Prostate gland (tissue), 2 donors: ENCODE data around the gene TMED4. TPM values are rescaled to one million over a fixed set of nuclear protein-coding genes. Genes with fewer than 3 reads are reported as not detected.

ENCODE experiments used
- DNase-seq: peaks from one replicate; pipeline ENCODE4 v3.0.0-alpha.2; 2019; ENCODE audit warnings: low spot score
- H3K27ac ChIP-seq, 2 donors: fragments of 200-600 bp; sonication (generic); 2 replicates each; pipeline ENCODE4 v1.5.1; 2017 to 2019
- H3K27me3 ChIP-seq: fragments of 200-600 bp; sonication (generic); replicated peaks from 2 replicates; pipeline ENCODE4 v1.5.1; 2019; ENCODE audit not compliant: insufficient read depth
- H3K36me3 ChIP-seq, 2 donors: fragments of 200-600 bp; sonication (generic); 1 replicate in 1 of 2; 2 replicates in 1 of 2; pipeline versions ENCODE4 v1.5.1 to v1.8.1; 2017 to 2019
- H3K4me1 ChIP-seq: fragments of 200-600 bp; sonication (generic); replicated peaks from 2 replicates; pipeline ENCODE4 v1.5.1; 2019
- H3K4me3 ChIP-seq, 2 donors: fragments of 200-600 bp; sonication (generic); 2 replicates each; pipeline ENCODE4 v1.5.1; 2017 to 2019
- H3K9me3 ChIP-seq: fragments of 200-600 bp; sonication (generic); 2 replicates; pipeline ENCODE4 v1.5.1; 2017
- CTCF ChIP-seq, 4 experiments: fragments of 200-600 bp in 2 of 4; fragments of 450-650 bp in 2 of 4; sonication (generic) in 2 of 4; IDR thresholded peaks; 1 replicate in 3 of 4; 2 replicates in 1 of 4; pipeline ENCODE4 v1.5.1; 2016 to 2019; ENCODE audit warnings: antibody characterized with exemption in 4 of 4, mild to moderate bottlenecking in 2 of 4, moderate library complexity in 2 of 4
- POLR2A ChIP-seq: fragments of 450-650 bp; IDR thresholded peaks from one replicate; pipeline ENCODE4 v1.6.1; 2016; ENCODE audit warnings: antibody characterized with exemption, mild to moderate bottlenecking
- POLR2AphosphoS5 ChIP-seq: sonication (generic); formaldehyde crosslinking; IDR thresholded peaks from one replicate; pipeline ENCODE4 v1.6.1; 2017; ENCODE audit warnings: antibody characterized with exemption
- WGBS: methylation state at CpG from one replicate; pipeline ENCODE4 v1.1.5; 2018; 5-methylcytosine and 5-hydroxymethylcytosine counted together
- intact Hi-C: fragments of 100-400 bp; cut with DNase I; formaldehyde crosslinking; loops from one replicate; pipeline ENCODE4 v1.14.2; 2022
- total RNA-seq, 2 donors: library from RNA; depleted of rRNA; stranded (reverse); fragments of >200 nt; gene quantifications; one replicate each; pipeline ENCODE4 v1.1.0, GENCODE V29; 2016

The TMED4 gene
- total RNA-seq, 2 donors from 2014 or later, result 227 to 243 TPM

GRCh38 chr7:44540592-44541027 is 41.4 kb downstream of the TMED4 start:
- TF ChIP-seq POLR2AphosphoS5 (no peak), POLR2A (no peak), CTCF (IDR thresholded peaks at IDR 0.05) (no peak)
- no peak overlapping the region for H3K4me3 ChIP-seq
- no peaks in the 10 kb centered on the region for H3K9me3 ChIP-seq
- H3K36me3 ChIP-seq, result no peaks in the 10 kb centered on the region
- H3K27ac ChIP-seq, result no peak overlapping the region
- DNase-seq, result no peak
- intact Hi-C loops, result no loop called here
- H3K27me3 ChIP-seq, result no peaks in the 10 kb centered on the region
- 95% methylated on average over 5 of the region's 5 CpGs for WGBS
- no peaks in the 10 kb centered on the region for H3K4me1 ChIP-seq

- Histone ChIP-seq H3K27me3 (no peaks in the 10 kb centered on the region), H3K27ac (no peak overlapping the region), H3K9me3 (no peaks in the 10 kb centered on the region), H3K4me1 (no peaks in the 10 kb centered on the region), H3K4me3 (no peak overlapping the region), H3K36me3 (no peaks in the 10 kb centered on the region)
- TF ChIP-seq CTCF (IDR thresholded peaks at IDR 0.05) (no peak), POLR2AphosphoS5 (no peak), POLR2A (no peak)
- intact Hi-C loops, result no loop called here
- no peak for DNase-seq
- WGBS, result 91% methylated on average over 24 of the region's 27 CpGs
Measured at GRCh38 chr7:44539669-44540506, 42.1 kb downstream of the TMED4 start.

- no peak overlapping the region for H3K27ac ChIP-seq
- intact Hi-C loops, result no loop called here
- no peaks in the 10 kb centered on the region for H3K9me3 ChIP-seq
- no peaks in the 10 kb centered on the region for H3K27me3 ChIP-seq
- H3K4me1 ChIP-seq, result no peaks in the 10 kb centered on the region
- no peak overlapping the region for H3K4me3 ChIP-seq
- TF ChIP-seq POLR2A (no peak), CTCF (IDR thresholded peaks at IDR 0.05) (no peak), POLR2AphosphoS5 (no peak)
- DNase-seq, result no peak
- WGBS, result 92% methylated on average over 26 of the region's 32 CpGs
- no peaks in the 10 kb centered on the region for H3K36me3 ChIP-seq
Measured at GRCh38 chr7:44538798-44539668, 43.0 kb downstream of the TMED4 start.

GRCh38 chr7:44538093-44538797 is 43.8 kb downstream of the TMED4 start:
- H3K27me3 ChIP-seq, result no peaks in the 10 kb centered on the region
- 91% methylated on average over 17 of the region's 17 CpGs for WGBS
- no peaks in the 10 kb centered on the region for H3K4me1 ChIP-seq
- no peak for DNase-seq
- no peaks in the 10 kb centered on the region for H3K9me3 ChIP-seq
- TF ChIP-seq POLR2A, result no peak
- no peak for TF ChIP-seq CTCF (IDR thresholded peaks at IDR 0.05)
- no peak for TF ChIP-seq POLR2AphosphoS5
- intact Hi-C loops, result no loop called here
- H3K27ac ChIP-seq, result no peak overlapping the region
- no peaks in the 10 kb centered on the region for H3K36me3 ChIP-seq
- no peak overlapping the region for H3K4me3 ChIP-seq
